ENCODE data around the gene ACTL6B. TPM values are rescaled to one million over a fixed set of nuclear protein-coding genes. Genes with fewer than 3 reads are reported as not detected.

The ACTL6B gene
- total RNA-seq, 1 donor from 2014 or later: not detected

DNA sequence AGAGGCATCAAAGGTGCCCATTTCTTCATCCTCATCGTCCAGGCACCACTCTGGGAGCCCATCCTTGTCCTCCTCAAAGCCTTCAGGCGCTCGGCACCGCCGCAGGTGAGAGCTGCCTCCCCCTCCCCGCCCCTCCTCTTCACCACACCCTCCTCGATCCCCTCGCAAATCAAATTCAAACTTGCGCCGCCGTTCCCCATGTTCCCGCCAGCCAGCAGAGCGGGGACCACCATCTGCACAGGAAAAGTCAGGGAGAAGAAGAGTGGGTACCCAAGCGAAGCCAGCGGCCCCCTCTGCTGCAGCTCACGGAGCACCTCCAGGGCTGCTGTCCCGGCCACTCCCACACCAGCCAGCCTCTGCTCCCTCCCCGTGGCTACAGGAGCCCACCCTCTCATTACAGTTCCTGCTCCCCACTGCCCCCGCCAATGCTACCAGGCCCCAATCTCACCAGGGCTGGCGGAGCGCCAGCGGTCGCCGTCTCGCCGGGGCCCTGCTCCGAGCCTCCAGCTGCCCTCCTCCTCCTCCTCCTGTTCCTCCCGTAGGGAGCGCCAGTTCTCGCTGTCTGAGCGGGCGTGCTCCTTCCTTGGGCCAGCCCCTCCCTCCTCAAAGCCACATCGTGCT is 30.1 kb upstream of the ACTL6B start:
- DNase-seq (ENCODE audit: low spot score): no peak
- Mint-ChIP-seq H3K27me3 (ENCODE audit: low read depth) (no peaks in the 10 kb centered on the region), H3K4me1 (ENCODE audit: low read depth) (no peaks in the 10 kb centered on the region), H3K4me3 (ENCODE audit: unreplicated experiment) (no peak overlapping the region), H3K27ac (ENCODE audit: unreplicated experiment) (no peak overlapping the region), H3K9me3 (ENCODE audit: low read depth) (no peaks in the 10 kb centered on the region), H3K36me3 (ENCODE audit: low read depth) (peaks cover 8% of the 10 kb centered on the region)
- TF ChIP-seq, protein P1, sequence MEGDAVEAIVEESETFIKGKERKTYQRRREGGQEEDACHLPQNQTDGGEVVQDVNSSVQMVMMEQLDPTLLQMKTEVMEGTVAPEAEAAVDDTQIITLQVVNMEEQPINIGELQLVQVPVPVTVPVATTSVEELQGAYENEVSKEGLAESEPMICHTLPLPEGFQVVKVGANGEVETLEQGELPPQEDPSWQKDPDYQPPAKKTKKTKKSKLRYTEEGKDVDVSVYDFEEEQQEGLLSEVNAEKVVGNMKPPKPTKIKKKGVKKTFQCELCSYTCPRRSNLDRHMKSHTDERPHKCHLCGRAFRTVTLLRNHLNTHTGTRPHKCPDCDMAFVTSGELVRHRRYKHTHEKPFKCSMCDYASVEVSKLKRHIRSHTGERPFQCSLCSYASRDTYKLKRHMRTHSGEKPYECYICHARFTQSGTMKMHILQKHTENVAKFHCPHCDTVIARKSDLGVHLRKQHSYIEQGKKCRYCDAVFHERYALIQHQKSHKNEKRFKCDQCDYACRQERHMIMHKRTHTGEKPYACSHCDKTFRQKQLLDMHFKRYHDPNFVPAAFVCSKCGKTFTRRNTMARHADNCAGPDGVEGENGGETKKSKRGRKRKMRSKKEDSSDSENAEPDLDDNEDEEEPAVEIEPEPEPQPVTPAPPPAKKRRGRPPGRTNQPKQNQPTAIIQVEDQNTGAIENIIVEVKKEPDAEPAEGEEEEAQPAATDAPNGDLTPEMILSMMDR (IDR thresholded peaks at IDR 0.05): no peak

DNA sequence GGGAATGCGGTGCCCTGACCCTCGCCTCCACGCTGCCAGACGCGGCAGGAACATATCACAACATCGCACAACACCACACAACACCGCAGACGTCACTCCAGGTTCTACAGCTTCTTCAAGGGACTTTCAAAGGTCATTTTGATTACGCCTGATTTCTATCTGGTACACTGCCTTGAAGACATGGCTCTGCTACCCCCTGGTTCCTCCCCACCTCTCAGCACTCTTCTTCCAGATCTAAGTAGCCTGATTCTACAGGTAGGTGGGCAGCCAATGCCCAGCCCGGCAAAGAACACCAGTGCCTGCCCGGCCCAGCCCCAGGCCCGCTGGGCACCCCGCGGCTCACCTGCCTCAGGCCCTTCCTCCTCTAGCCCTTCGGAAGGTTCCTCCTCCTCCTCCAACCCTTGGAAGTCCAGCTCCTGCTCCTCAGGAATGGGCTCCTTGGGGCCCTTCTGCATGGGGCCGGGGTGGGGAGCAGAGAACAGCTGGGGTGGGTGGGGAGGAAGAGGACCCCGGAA is 29.4 kb upstream of the ACTL6B start:
- Mint-ChIP-seq H3K4me3 (ENCODE audit: unreplicated experiment) (no peak overlapping the region), H3K27me3 (ENCODE audit: low read depth) (no peaks in the 10 kb centered on the region), H3K27ac (ENCODE audit: unreplicated experiment) (no peak overlapping the region), H3K36me3 (ENCODE audit: low read depth) (peaks cover 8% of the 10 kb centered on the region), H3K9me3 (ENCODE audit: low read depth) (no peaks in the 10 kb centered on the region), H3K4me1 (ENCODE audit: low read depth) (no peaks in the 10 kb centered on the region)
- no peak for DNase-seq (ENCODE audit: low spot score)
- TF ChIP-seq, protein P1 (IDR thresholded peaks at IDR 0.05): no peak

DNA sequence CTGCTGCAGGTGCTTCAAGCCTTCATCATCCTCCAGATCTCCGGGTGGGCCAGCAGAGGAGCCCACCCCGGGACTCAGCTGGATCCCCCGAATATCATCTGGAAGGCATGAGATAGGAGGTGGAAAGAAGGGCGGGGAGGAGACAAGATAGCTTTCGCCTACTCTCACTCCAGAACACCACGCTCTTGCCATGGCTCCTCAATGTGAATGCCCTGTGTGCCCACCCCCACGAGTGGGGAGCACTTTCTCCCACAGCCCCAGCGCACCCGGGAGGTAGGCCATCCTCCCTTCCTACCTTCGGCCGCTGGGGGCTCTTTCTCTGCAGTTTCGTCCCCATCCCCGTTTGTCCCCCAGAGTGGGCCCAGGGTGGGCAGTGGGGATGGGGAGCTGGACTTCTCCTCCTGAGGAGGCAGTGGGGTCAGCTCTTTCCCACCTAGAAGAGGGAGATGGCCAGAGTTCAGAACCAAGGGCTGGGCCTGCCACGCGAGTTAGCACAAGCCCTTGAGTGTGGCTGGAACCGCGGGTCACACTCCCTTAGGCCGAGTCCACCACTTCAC is 28.9 kb upstream of the ACTL6B start:
- no peaks in the 10 kb centered on the region for H3K27me3 Mint-ChIP-seq (ENCODE audit: low read depth)
- no peak overlapping the region for H3K4me3 Mint-ChIP-seq (ENCODE audit: unreplicated experiment)
- DNase-seq (ENCODE audit: low spot score): no peak
- H3K36me3 Mint-ChIP-seq (ENCODE audit: low read depth): peaks cover 8% of the 10 kb centered on the region
- TF ChIP-seq, protein P1 (IDR thresholded peaks at IDR 0.05): no peak
- H3K4me1 Mint-ChIP-seq (ENCODE audit: low read depth): no peaks in the 10 kb centered on the region
- H3K9me3 Mint-ChIP-seq (ENCODE audit: low read depth): no peaks in the 10 kb centered on the region
- no peak overlapping the region for H3K27ac Mint-ChIP-seq (ENCODE audit: unreplicated experiment)

DNA sequence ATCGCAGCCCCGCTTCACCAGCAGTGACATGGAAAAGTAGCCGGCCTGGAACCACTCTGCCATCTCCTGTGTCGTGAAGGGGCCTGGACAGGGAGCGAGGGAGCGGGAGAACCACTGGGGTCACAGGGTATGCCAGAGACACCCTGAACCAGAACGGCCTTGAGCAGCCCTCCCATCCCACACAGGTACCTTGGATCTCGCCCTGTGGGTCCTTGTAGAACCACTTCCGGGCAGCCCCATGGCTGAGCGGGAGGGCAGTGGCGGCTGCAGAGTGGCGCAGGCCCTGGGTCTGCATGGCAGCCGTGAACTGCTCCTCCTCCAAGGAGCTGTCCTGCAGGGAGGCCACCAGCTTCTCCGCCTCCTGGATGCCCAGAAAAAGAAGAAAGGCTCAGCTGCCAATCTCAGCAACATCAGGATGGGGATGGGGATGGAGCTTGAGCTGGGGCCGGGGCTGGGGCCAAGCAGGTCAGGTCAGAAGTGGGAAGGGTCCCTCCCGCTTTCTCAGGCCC is 28.3 kb upstream of the ACTL6B start:
- Mint-ChIP-seq H3K4me1 (ENCODE audit: low read depth) (no peaks in the 10 kb centered on the region), H3K27ac (ENCODE audit: unreplicated experiment) (no peak overlapping the region), H3K27me3 (ENCODE audit: low read depth) (no peaks in the 10 kb centered on the region), H3K9me3 (ENCODE audit: low read depth) (no peaks in the 10 kb centered on the region), H3K36me3 (ENCODE audit: low read depth) (peaks cover 8% of the 10 kb centered on the region), H3K4me3 (ENCODE audit: unreplicated experiment) (no peak overlapping the region)
- no peak for DNase-seq (ENCODE audit: low spot score)
- TF ChIP-seq, protein P1 (IDR thresholded peaks at IDR 0.05): no peak

DNA sequence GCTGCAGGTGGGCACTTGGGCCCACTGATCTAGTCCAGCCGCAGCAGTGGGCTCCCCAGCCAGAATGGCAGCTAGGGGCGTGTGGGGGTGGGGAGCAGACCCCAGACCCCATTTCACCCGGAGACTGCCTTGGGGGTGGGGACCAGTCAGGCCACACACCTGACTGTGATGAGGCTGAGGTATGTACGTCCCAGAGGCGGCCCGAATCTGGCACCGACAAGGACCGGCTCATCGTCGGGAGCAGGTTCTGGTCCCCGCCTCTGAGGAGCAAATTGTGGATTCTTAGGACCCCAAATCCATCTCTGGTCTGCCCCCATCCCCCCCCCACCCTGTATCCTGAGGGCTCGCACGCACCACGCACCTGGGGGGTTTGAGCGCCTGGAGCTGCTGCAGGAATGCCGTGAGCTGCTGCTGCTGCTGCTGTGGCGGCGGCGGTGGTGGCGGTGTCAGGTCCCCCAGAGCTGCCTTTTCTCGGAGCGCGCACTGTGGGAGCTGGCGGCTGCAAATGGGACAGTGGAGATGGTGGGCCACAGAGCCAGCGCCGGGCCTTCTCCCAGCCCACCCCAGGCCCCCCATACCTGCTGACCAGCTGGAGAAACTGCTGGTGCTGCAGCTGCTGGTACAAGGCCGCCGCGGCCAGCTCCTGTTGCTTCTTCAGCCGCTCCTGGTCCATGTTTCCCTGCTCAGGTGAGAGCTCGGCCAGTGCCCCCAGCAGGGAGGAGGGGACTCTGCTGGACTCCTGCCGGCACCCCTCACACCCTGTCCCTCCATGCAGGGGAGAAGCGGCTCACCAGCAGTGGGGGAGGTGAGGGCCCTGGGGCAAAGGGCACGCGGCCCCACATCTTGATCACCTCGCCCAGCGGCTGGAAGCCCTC is 27.6 kb upstream of the ACTL6B start:
- Mint-ChIP-seq H3K4me3 (ENCODE audit: unreplicated experiment) (no peak overlapping the region), H3K4me1 (ENCODE audit: low read depth) (no peaks in the 10 kb centered on the region), H3K27me3 (ENCODE audit: low read depth) (no peaks in the 10 kb centered on the region), H3K36me3 (ENCODE audit: low read depth) (peaks cover 11% of the 10 kb centered on the region), H3K9me3 (ENCODE audit: low read depth) (no peaks in the 10 kb centered on the region), H3K27ac (ENCODE audit: unreplicated experiment) (no peak overlapping the region)
- TF ChIP-seq, protein P1 (IDR thresholded peaks at IDR 0.05): no peak
- no peak for DNase-seq (ENCODE audit: low spot score)
